Endodermal cell (in vitro differentiated cells): ENCODE data around the gene DOCK8. TPM values are rescaled to one million over a fixed set of nuclear protein-coding genes. Genes with fewer than 3 reads are reported as not detected.

Source experiments
- DNase-seq: peaks from one replicate; pipeline ENCODE4 v3.0.0-alpha.2; 2017
- H3K27ac ChIP-seq: 2 replicates; pipeline ENCODE4 v1.5.1; 2013; ENCODE audit warnings: mild to moderate bottlenecking, low read depth, low read length, moderate library complexity
- H3K27me3 ChIP-seq: 2 replicates; pipeline ENCODE4 v1.6.1; 2013; ENCODE audit warnings: mild to moderate bottlenecking, low read length, moderate library complexity; ENCODE audit not compliant: insufficient read depth, control insufficient read depth, poor library complexity, severe bottlenecking
- H3K36me3 ChIP-seq: 2 replicates; pipeline ENCODE4 v1.7.0; 2013; ENCODE audit warnings: mild to moderate bottlenecking, low read length, moderate library complexity; ENCODE audit not compliant: control insufficient read depth, insufficient read depth
- H3K4me1 ChIP-seq: one replicate; pipeline ENCODE4 v1.7.0; 2013; ENCODE audit warnings: low read length; ENCODE audit not compliant: control insufficient read depth, insufficient read depth
- H3K4me3 ChIP-seq: 2 replicates; pipeline ENCODE4 v1.5.1; 2013; ENCODE audit warnings: mild to moderate bottlenecking, low read length, moderate library complexity
- H3K9ac ChIP-seq: 2 replicates; pipeline ENCODE4 v1.6.1; 2013; ENCODE audit warnings: mild to moderate bottlenecking, low read length, moderate library complexity; ENCODE audit not compliant: poor library complexity, severe bottlenecking; ENCODE audit errors: extremely low read depth
- H3K9me3 ChIP-seq: 2 replicates; pipeline ENCODE4 v1.6.1; 2013; ENCODE audit warnings: mild to moderate bottlenecking, low read length, moderate library complexity; ENCODE audit not compliant: control insufficient read depth
- H3K27ac Mint-ChIP-seq: 2 replicates; pipeline ENCODE4 v1.8.0; 2020; ENCODE audit warnings: mixed read lengths
- H3K27me3 Mint-ChIP-seq: 2 replicates; pipeline ENCODE4 v1.8.0; 2021; ENCODE audit warnings: mild to moderate bottlenecking, mixed read lengths; ENCODE audit not compliant: insufficient read depth
- H3K36me3 Mint-ChIP-seq: 2 replicates; pipeline ENCODE4 v1.8.0; 2020; ENCODE audit warnings: low read depth, mixed read lengths
- H3K4me1 Mint-ChIP-seq: 2 replicates; pipeline ENCODE4 v1.8.0; 2020; ENCODE audit warnings: mixed read lengths
- H3K4me3 Mint-ChIP-seq: 2 replicates; pipeline ENCODE4 v1.8.0; 2020; ENCODE audit warnings: mild to moderate bottlenecking, moderate library complexity, mixed read lengths
- H3K9me3 Mint-ChIP-seq: 2 replicates; pipeline ENCODE4 v1.8.0; 2020; ENCODE audit warnings: mild to moderate bottlenecking, mixed read lengths
- CTCF ChIP-seq: fragments of 200-600 bp; sonication (generic); conservative IDR thresholded peaks from 2 replicates; pipeline ENCODE4 v1.5.0; 2021; ENCODE audit warnings: antibody characterized with exemption, mild to moderate bottlenecking
- WGBS, 2 experiments: methylation state at CpG; one replicate each; pipeline versions ENCODE4 v1.1.5 to v1.1.7; 2013; ENCODE audit warnings: missing lambda C conversion rate in 2 of 2, mixed read lengths in 1 of 2; ENCODE audit not compliant: insufficient coverage in 1 of 2, insufficient read length in 1 of 2; 5-methylcytosine and 5-hydroxymethylcytosine counted together
- total RNA-seq, 2 donors: library from RNA; stranded (reverse); fragmentation: NEBNext Ultra II Directional in 1 of 2; extraction: Animal tissue kit (Norgen Biotek cat#: 25700) in 1 of 2; gene quantifications; 2 replicates in 1 of 2; 3 replicates in 1 of 2; pipeline ENCODE4 v1.2.1, GENCODE V29; 2021

DOCK8 gene
- total RNA-seq, 2 donors from 2014 or later, result 26.9 to 28.1 TPM

DNA sequence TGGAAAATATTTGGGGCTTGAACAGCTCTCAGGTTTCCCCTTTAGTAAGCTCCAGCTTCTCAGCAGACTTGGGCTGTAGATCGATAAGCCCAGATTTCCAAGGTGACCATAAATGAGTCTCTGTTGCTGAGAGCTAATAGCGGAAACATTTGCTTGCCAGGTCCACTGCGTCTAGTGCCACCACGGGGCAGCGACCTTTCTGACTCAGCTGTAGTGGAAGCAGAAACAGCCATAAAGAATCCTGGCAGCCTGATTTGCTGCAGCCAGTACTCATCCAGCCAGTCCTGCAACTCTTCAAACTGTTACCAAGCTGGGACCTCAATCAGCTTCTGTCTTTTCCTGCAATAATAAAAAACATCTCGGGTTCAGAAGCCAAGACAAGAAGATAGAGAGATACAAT lies 241.7 kb downstream of the DOCK8 start:
- Mint-ChIP-seq H3K27me3 (no peaks in the 10 kb centered on the region), H3K36me3 (peaks cover 1% of the 10 kb centered on the region), H3K4me3 (no peak overlapping the region), H3K27ac (no peak overlapping the region), H3K9me3 (no peaks in the 10 kb centered on the region), H3K4me1 (peaks cover 18% of the 10 kb centered on the region)
- H3K4me3 ChIP-seq, result no peak overlapping the region
- no peak for DNase-seq
- TF ChIP-seq CTCF, result no peak
- H3K9me3 ChIP-seq, result no peaks in the 10 kb centered on the region
- no peaks in the 10 kb centered on the region for H3K36me3 ChIP-seq
- H3K27ac ChIP-seq, result no peak overlapping the region
- H3K4me1 ChIP-seq, result peaks cover 3% of the 10 kb centered on the region
- H3K9ac ChIP-seq, result no peak overlapping the region
- 88 to 96% methylated on average over 6 of the region's 6 CpGs for WGBS, 2 experiments
- no peaks in the 10 kb centered on the region for H3K27me3 ChIP-seq

DNA sequence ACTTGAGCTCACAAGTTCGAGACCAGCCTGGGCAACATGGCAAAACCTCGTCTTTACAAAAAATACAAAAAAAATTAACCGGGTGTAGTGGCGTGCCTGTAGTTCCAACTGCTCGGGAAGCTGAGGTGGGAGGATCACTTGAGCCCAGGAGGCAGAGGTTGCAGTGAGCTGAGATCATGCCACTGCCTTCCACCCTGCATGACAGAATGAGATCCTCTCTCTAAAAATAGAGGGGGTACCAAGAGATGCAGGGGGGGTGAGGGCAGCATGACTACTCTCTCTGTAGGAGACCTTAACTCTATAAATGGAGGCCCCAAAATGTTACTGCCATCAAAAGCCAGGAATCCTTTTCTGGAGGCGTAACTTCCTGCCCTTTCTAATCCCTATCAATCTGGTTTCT lies 243.9 kb downstream of the DOCK8 start:
- no peaks in the 10 kb centered on the region for H3K27me3 Mint-ChIP-seq
- H3K4me3 Mint-ChIP-seq, result no peak overlapping the region
- H3K4me3 ChIP-seq, result no peak overlapping the region
- H3K9me3 Mint-ChIP-seq, result no peaks in the 10 kb centered on the region
- peaks cover 8% of the 10 kb centered on the region for H3K36me3 Mint-ChIP-seq
- H3K9me3 ChIP-seq, result no peaks in the 10 kb centered on the region
- peaks cover 3% of the 10 kb centered on the region for H3K4me1 ChIP-seq
- WGBS, 2 experiments, result 94 to 95% methylated on average over 6 of the region's 6 CpGs
- no peaks in the 10 kb centered on the region for H3K27me3 ChIP-seq
- DNase-seq, result no peak
- H3K4me1 Mint-ChIP-seq, result peaks cover 18% of the 10 kb centered on the region
- H3K27ac ChIP-seq, result no peak overlapping the region
- no peaks in the 10 kb centered on the region for H3K36me3 ChIP-seq
- H3K27ac Mint-ChIP-seq, result no peak overlapping the region
- no peak for TF ChIP-seq CTCF
- no peak overlapping the region for H3K9ac ChIP-seq

DNA sequence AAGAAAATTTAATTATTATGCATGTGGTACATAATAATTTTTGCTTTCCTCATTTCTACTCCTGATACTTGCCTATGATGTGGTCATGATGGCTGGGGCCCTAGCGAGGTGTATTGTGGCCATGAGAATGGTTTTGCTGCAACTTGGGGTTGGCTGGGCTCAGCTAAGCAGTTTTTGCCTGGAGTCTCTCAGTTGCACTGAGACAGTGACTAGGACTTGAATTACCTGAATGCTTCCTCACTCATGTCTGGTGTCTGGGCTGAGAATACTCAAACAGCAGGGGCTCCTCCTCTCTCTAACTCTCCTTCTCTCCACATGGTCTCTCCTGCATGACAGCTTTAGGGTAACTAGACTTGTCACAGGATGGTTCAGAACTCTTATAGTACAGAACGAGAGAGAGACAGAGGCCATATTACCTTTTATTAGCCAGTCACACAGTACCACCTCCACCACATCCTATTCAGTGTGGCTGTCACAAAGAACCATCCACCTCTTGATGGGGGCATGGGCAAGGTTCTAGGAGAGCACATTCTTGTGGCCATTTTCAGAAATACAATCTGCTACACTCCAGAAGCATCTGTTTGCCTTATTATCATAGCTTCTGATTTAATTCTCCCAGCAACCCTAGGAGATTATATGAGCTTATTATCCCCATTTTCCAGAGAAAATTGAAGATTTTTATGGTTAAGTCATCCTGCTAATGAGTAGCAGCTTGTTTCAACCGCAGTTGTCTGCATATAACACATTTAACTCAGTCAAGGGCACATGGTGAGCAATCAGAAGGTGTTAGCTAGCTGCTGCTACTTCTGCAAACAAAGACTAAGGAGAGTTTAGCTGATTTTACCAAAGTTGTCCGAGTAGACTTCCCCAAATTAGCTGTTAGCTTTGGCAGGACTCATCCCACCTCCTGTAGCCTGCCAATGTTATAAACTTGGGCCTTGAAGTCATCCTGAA lies 245.1 kb downstream of the DOCK8 start:
- H3K9ac ChIP-seq, result no peak overlapping the region
- WGBS, 2 experiments, result 65 to 81% methylated on average over 2 to 4 of the region's 4 CpGs
- no peak for DNase-seq
- no peak overlapping the region for H3K4me3 ChIP-seq
- H3K9me3 ChIP-seq, result no peaks in the 10 kb centered on the region
- H3K36me3 ChIP-seq, result no peaks in the 10 kb centered on the region
- H3K4me3 Mint-ChIP-seq, result no peak overlapping the region
- no peaks in the 10 kb centered on the region for H3K9me3 Mint-ChIP-seq
- peaks cover 18% of the 10 kb centered on the region for H3K4me1 Mint-ChIP-seq
- peak; percentile 53 for TF ChIP-seq CTCF
- peaks cover 3% of the 10 kb centered on the region for H3K4me1 ChIP-seq
- peak overlapping the region; percentile 71 for H3K27ac Mint-ChIP-seq
- no peaks in the 10 kb centered on the region for H3K27me3 Mint-ChIP-seq
- peaks cover 16% of the 10 kb centered on the region for H3K36me3 Mint-ChIP-seq
- H3K27ac ChIP-seq, result no peak overlapping the region
- H3K27me3 ChIP-seq, result no peaks in the 10 kb centered on the region
